NCI-H2227 (cell line): ENCODE data around the gene KLHL13.
"Not testable (repeated sequence)": the region's sequence is repeated elsewhere in the genome, so short reads cannot be mapped to it uniquely, and the experiment has no call there.

ENCODE experiments used
- DNase-seq: peaks from one replicate; lab custom pipeline; 2025; ENCODE audit not compliant: unreplicated experiment; lab: John Stamatoyannopoulos, UW

KLHL13 gene

GRCh38 chrX:118116713-118117550 lies at the start of gene KLHL13:
KLHL13 (minus strand) TSS chrX:118116810; CDS start chrX:118028473, 88,337 bp downstream.
- DNase-seq: peak; percentile 9

GRCh38 chrX:118164138-118164537 lies 47.5 kb upstream of the KLHL13 start:
- DNase-seq: no peak

- DNase-seq: no peak
Observed at GRCh38 chrX:118156953-118157608, 40.5 kb upstream of the KLHL13 start.

GRCh38 chrX:118156254-118156952 lies 39.8 kb upstream of the KLHL13 start:
- DNase-seq: no peak

GRCh38 chrX:118153270-118153669 lies 36.7 kb upstream of the KLHL13 start:
- no peak for DNase-seq

- no peak for DNase-seq
Observed at GRCh38 chrX:118152721-118153120, 36.1 kb upstream of the KLHL13 start.

GRCh38 chrX:118148737-118149136 lies 32.1 kb upstream of the KLHL13 start:
- DNase-seq: no peak

- DNase-seq: not testable (repeated sequence)
Observed at GRCh38 chrX:118147771-118148170, 31.2 kb upstream of the KLHL13 start.

- DNase-seq: no peak
Observed at GRCh38 chrX:118143578-118143977, 27.0 kb upstream of the KLHL13 start.

- no peak for DNase-seq
Observed at GRCh38 chrX:118131336-118131735, 14.7 kb upstream of the KLHL13 start.

GRCh38 chrX:118129681-118130080 lies 13.1 kb upstream of the KLHL13 start:
- DNase-seq: no peak

- DNase-seq: no peak
Observed at GRCh38 chrX:118128724-118129123, 12.1 kb upstream of the KLHL13 start.

GRCh38 chrX:118126286-118126685 lies 9.7 kb upstream of the KLHL13 start:
- no peak for DNase-seq

GRCh38 chrX:118124243-118124642 lies 7.6 kb upstream of the KLHL13 start:
- DNase-seq: not testable (repeated sequence)

GRCh38 chrX:118117741-118118140 lies 1.1 kb upstream of the KLHL13 start:
- no peak for DNase-seq

GRCh38 chrX:118115953-118116712 lies 477 bp downstream of the KLHL13 start:
- DNase-seq: no peak

GRCh38 chrX:118114971-118115370 lies 1.6 kb downstream of the KLHL13 start:
- no peak for DNase-seq

GRCh38 chrX:118109065-118109464 lies 7.5 kb downstream of the KLHL13 start:
- DNase-seq: no peak

- no peak for DNase-seq
Observed at GRCh38 chrX:118108304-118108703, 8.3 kb downstream of the KLHL13 start.

GRCh38 chrX:118100091-118100490 lies 16.5 kb downstream of the KLHL13 start:
- DNase-seq: no peak

- DNase-seq: no peak
Observed at GRCh38 chrX:118088084-118088483, 28.5 kb downstream of the KLHL13 start.
